ENCODE measurements around the gene KDM8. TPM values are rescaled to one million over a fixed set of nuclear protein-coding genes. Genes with fewer than 3 reads are reported as not detected.
"Not testable (repeated sequence)": the region's sequence is repeated elsewhere in the genome, so short reads cannot be mapped to it uniquely, and the experiment has no call there.

The KDM8 gene
- total RNA-seq, 1 donor = 3.3 TPM

DNA sequence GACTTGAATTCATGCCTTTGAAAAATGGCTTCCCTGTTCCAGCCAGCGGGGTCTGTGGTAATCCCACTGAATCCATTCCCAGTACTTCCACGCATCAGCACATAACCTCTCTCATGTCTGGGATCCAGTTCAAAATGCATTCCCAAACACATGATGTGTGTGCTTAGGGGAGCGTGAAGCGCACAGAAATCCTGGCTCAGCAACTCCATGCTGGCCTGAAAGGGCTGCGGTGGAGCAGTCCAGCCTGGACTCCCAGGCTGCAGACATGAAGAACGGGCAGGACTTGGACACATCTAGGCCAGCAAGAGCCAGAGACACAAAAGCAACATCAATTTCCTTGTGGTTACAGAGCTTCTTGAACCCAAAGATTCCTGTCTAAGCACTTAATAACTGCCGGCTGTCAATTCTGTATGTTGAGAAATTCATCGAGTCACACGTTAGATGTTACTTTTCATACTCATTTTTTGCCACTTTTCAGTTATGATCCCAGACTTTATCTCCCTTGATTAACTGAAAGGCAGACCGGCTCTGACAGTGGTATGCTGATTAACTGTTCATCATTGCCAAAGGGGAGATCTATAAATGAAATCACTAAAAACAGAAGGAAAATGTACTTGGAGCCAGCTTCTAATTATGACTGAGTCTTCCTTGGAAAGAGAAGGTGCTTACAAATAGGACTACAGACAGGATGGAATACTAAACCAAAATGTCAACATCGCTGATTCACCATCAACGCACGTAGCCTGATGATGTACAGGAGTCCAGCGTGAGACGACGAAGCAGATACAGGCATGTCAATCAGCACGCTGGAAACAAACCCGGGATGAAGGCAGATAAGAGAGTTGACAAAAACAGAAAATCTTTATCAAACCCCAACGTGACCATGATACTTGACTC, 42.2 kb downstream of the KDM8 start:
- H3K4me3 ChIP-seq (ENCODE audit: low read depth, low read length) = no peak overlapping the region
- TF ChIP-seq, protein P1, sequence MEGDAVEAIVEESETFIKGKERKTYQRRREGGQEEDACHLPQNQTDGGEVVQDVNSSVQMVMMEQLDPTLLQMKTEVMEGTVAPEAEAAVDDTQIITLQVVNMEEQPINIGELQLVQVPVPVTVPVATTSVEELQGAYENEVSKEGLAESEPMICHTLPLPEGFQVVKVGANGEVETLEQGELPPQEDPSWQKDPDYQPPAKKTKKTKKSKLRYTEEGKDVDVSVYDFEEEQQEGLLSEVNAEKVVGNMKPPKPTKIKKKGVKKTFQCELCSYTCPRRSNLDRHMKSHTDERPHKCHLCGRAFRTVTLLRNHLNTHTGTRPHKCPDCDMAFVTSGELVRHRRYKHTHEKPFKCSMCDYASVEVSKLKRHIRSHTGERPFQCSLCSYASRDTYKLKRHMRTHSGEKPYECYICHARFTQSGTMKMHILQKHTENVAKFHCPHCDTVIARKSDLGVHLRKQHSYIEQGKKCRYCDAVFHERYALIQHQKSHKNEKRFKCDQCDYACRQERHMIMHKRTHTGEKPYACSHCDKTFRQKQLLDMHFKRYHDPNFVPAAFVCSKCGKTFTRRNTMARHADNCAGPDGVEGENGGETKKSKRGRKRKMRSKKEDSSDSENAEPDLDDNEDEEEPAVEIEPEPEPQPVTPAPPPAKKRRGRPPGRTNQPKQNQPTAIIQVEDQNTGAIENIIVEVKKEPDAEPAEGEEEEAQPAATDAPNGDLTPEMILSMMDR (IDR thresholded peaks at IDR 0.05; ENCODE audit: insufficient read depth, low read length) = no peak
- DNase-seq (ENCODE audit: low read depth) = peak; percentile 97

DNA sequence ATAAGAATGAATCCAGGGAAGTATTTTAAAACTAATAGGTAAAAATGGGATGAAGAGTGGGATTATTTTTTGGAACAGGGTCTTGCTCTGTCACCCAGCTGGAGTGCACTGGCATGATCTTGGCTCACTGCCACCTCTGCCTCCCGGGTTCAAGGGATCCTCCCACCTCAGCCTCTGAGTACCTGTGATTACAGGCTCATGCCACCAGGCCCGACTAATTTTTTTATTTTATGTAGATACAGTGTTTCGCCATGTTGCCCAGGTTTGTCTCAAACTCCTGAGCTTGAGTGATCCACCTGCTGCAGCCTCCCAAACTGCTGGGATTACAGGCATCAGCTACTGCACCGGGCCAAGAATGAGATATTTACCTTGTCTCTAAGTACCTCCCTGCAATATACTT, 43.1 kb downstream of the KDM8 start:
- no peak overlapping the region for H3K4me3 ChIP-seq (ENCODE audit: low read depth, low read length)
- DNase-seq (ENCODE audit: low read depth) = no peak
- TF ChIP-seq, protein P1 (IDR thresholded peaks at IDR 0.05; ENCODE audit: insufficient read depth, low read length) = no peak

DNA sequence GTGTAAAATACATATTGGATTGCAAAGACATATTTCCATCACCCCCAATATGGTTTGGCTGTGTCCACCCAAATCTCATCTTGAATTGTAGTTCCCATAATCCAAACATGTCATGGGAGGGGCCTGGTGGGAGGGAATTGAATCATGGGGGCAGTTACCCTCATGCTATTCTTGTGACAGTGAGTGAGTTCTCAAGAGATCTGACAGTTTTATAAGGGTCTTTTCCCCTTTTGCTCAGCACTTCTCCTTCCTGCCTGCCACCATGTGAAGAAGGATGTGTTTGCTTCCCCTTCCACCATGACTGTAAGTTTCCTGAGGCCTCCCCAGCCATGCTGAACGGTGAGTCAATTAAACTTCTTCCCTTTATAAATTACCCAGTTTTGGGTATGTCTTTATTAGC, 43.8 kb downstream of the KDM8 start:
- not testable (repeated sequence) for DNase-seq (ENCODE audit: low read depth); H3K4me3 ChIP-seq (ENCODE audit: low read depth, low read length)

DNA sequence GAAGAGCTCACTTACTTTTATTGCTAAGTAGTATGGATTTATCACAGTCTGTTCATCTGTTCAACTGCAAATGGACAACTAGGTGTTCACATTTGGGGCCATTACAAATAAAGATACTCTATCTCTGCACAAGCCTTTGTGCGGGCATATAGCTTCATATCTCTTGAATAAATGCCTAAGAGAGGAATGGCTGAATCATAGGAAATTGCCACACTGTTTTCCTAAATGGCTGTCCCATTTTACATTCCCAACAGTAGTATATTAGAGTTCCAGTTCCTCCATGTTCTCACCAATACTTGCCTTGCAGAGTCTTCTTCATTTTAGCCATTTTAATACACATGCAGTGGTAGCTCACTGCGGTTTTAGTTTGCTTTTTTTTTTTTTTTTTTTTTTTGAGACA, 44.7 kb downstream of the KDM8 start:
- DNase-seq (ENCODE audit: low read depth) = peak; percentile 40
- TF ChIP-seq, protein P1 (IDR thresholded peaks at IDR 0.05; ENCODE audit: insufficient read depth, low read length) = no peak
- no peak overlapping the region for H3K4me3 ChIP-seq (ENCODE audit: low read depth, low read length)

DNA sequence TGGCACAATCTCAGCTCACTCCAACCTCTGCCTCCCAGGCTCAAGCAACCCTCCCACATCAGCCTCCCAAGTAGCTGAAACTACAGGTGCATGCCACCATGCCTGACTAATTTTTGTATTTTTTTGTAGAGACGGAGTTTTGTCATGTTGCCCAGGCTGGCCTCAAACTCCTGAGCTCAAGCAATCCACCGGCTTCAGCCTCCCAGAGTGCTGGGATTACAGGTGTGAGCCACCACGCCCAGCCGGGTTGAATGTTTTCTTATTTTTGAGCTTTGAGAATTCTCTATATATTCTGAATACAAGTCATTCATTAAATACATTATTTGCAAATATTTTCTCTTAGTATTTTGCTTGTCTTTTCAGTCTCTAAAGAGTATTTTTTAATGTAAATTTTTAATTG, 45.6 kb downstream of the KDM8 start:
- not testable (repeated sequence) for H3K4me3 ChIP-seq (ENCODE audit: low read depth, low read length)

DNA sequence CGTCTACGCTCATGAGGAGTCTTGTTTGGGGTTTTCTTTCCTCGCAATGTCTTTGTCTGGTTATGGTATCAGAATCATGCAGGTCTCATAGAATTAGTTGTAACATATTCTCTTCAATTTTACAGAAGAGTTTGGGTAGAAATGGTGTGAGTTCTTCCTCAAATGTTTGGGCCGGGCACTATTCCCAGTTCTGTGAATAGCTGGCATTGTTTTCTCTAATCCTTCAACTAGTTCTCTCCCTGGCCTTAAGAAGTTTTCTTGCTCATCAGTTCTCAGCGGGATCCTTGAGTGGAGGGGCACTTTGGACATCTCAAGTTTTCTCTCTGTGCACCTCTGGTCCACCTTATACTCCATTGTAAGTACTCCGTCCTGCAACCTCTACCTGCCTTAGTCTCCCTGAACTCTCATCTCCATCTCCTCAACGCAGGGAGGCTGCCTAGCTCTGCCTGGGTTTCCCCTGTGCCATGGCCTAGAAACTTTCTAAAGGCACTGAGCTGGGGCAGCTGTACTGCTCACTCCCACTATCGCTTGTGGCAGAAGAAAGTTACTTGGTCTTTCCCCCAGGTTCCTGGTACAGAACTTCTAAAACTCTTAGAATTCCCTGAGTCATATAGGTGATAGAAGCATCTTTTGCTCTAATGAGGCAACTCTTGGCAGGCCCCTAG, 48.3 kb downstream of the KDM8 start:
- DNase-seq (ENCODE audit: low read depth) = no peak
- no peak overlapping the region for H3K4me3 ChIP-seq (ENCODE audit: low read depth, low read length)
- TF ChIP-seq, protein P1 (IDR thresholded peaks at IDR 0.05; ENCODE audit: insufficient read depth, low read length) = no peak

More for the DNA sequence above, 45.6 kb downstream of the KDM8 start:
- DNase-seq (ENCODE audit: low read depth) = not testable (repeated sequence)

DNA sequence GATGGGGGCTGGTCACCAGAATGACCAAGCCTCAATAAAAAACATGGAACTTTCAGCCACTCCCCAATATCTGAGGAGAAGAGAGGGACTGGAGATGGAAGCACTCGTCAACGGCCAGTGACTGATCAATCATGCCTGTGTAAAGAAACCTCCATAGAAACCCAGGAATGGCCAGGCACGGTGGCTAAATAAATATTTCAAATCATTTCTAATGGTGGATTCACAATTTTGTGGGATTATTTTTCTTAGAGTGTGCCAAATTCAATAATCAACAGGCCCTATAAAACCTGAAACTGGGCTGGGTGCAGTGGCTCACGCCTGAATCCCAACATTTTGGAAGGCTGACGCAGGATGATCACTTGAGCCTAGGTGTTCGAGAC, 48.9 kb downstream of the KDM8 start:
- no peak overlapping the region for H3K4me3 ChIP-seq (ENCODE audit: low read depth, low read length)
- no peak for DNase-seq (ENCODE audit: low read depth)
- TF ChIP-seq, protein P1 (IDR thresholded peaks at IDR 0.05; ENCODE audit: insufficient read depth, low read length) = no peak

Measured in fibroblast of the aortic adventitia (primary cell).